GM19035 (cell line): ENCODE results near the gene KRT78.
"Not testable (repeated sequence)": the region's sequence is repeated elsewhere in the genome, so short reads cannot be mapped to it uniquely, and the experiment has no call there.

ENCODE experiments used
- ATAC-seq: cut with Tn5 transposase; IDR thresholded peaks from one replicate; pipeline ENCODE4 v1.9.1; 2021; ENCODE audit not compliant: unreplicated experiment

KRT78 gene

GRCh38 chr12:52848661-52849255 is at the start of gene KRT78:
TSS of gene KRT78 (minus strand) at chr12:52848994. CDS start at chr12:52848930, 64 bp downstream.
- no peak for ATAC-seq

GRCh38 chr12:52896190-52897100 is 47.7 kb upstream of the KRT78 start:
- no peak for ATAC-seq

- no peak for ATAC-seq
These were observed 47.0 kb upstream of the KRT78 start for GRCh38 chr12:52895726-52896189.

GRCh38 chr12:52892974-52893373 is 44.2 kb upstream of the KRT78 start:
- no peak for ATAC-seq

- ATAC-seq, result no peak
These were observed 43.5 kb upstream of the KRT78 start for GRCh38 chr12:52892207-52892852.

GRCh38 chr12:52891044-52891443 is 42.2 kb upstream of the KRT78 start:
- ATAC-seq, result no peak

GRCh38 chr12:52890417-52890816 is 41.6 kb upstream of the KRT78 start:
- ATAC-seq, result no peak

GRCh38 chr12:52884526-52885293 is 35.9 kb upstream of the KRT78 start:
- ATAC-seq, result no peak

GRCh38 chr12:52880499-52880898 is 31.7 kb upstream of the KRT78 start:
- ATAC-seq, result not testable (repeated sequence)

GRCh38 chr12:52879394-52880351 is 30.9 kb upstream of the KRT78 start:
- peak; percentile 72 for ATAC-seq

- ATAC-seq, result no peak
These were observed 30.0 kb upstream of the KRT78 start for GRCh38 chr12:52878507-52879393.

- no peak for ATAC-seq
These were observed 28.4 kb upstream of the KRT78 start for GRCh38 chr12:52877242-52877641.

- no peak for ATAC-seq
These were observed 27.6 kb upstream of the KRT78 start for GRCh38 chr12:52876372-52876771.

- ATAC-seq, result no peak
These were observed 26.0 kb upstream of the KRT78 start for GRCh38 chr12:52874573-52875435.

- ATAC-seq, result no peak
These were observed 25.2 kb upstream of the KRT78 start for GRCh38 chr12:52873832-52874572.

- no peak for ATAC-seq
These were observed 24.7 kb upstream of the KRT78 start for GRCh38 chr12:52873513-52873831.

- ATAC-seq, result no peak
These were observed 24.0 kb upstream of the KRT78 start for GRCh38 chr12:52872644-52873389.
